GM19395 (cell line): Measurements from ENCODE around the gene PGLYRP3.

ENCODE experiments used
- ATAC-seq: cut with Tn5 transposase; IDR thresholded peaks from one replicate; pipeline ENCODE4 v1.9.1; 2021; ENCODE audit warnings: mild to moderate bottlenecking, moderate library complexity; ENCODE audit not compliant: unreplicated experiment

Gene PGLYRP3, protein sequence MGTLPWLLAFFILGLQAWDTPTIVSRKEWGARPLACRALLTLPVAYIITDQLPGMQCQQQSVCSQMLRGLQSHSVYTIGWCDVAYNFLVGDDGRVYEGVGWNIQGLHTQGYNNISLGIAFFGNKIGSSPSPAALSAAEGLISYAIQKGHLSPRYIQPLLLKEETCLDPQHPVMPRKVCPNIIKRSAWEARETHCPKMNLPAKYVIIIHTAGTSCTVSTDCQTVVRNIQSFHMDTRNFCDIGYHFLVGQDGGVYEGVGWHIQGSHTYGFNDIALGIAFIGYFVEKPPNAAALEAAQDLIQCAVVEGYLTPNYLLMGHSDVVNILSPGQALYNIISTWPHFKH

GRCh38 chr1:153312570-153313186 is at the start of gene PGLYRP3:
PGLYRP3 (minus strand) TSS chr1:153312952; CDS start chr1:153310665, 2,287 bp downstream.
- ATAC-seq = no peak

- no peak for ATAC-seq
Observed at GRCh38 chr1:153362187-153362775, 49.5 kb upstream of the PGLYRP3 start.

GRCh38 chr1:153361480-153362109 is 48.8 kb upstream of the PGLYRP3 start:
- ATAC-seq = no peak

DNA sequence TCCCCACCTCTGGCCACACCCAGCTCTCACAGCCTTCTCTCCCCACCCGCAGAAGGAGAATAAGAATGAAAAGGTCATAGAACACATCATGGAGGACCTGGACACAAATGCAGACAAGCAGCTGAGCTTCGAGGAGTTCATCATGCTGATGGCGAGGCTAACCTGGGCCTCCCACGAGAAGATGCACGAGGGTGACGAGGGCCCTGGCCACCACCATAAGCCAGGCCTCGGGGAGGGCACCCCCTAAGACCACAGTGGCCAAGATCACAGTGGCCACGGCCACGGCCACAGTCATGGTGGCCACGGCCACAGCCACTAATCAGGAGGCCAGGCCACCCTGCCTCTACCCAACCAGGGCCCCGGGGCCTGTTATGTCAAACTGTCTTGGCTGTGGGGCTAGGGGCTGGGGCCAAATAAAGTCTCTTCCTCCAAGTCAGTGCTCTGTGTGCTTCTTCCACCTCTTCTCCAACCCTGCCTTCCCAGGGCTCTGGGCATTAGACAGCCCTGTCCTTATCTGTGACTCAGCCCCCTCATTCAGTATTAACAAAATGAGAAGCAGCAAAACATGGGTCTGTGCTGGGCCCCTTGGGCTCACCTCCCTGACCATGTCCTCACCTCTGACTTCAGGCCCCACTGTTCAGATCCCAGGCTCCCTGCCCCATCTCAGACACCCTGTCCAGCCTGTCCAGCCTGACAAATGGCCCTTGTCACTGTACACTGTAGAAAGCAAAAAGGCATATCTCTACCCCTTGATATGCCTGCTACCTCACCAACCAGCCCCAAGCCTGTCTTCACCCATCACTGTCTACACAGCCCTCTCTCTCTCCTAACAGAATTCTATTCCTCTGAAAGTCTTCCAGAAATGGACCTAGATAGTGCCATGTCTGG is 48.1 kb upstream of the PGLYRP3 start:
- ATAC-seq = no peak

GRCh38 chr1:153360190-153360589 is 47.4 kb upstream of the PGLYRP3 start:
- ATAC-seq = no peak

GRCh38 chr1:153359241-153359640 is 46.5 kb upstream of the PGLYRP3 start:
- ATAC-seq = no peak

DNA sequence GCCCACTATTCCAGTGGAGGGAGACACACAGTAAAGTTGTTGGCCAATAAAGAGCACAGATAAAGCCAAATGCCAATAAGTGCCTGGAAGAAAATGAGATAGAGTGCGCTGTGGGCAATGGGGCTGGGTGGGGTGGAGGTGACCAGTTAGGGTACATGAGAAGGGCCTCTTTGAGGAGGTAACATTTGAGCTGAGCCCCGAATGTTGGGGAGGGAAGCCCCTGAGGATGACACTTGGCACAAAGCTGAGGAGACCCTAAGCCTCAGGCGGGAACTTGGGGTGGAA is 45.9 kb upstream of the PGLYRP3 start:
- ATAC-seq = no peak

DNA sequence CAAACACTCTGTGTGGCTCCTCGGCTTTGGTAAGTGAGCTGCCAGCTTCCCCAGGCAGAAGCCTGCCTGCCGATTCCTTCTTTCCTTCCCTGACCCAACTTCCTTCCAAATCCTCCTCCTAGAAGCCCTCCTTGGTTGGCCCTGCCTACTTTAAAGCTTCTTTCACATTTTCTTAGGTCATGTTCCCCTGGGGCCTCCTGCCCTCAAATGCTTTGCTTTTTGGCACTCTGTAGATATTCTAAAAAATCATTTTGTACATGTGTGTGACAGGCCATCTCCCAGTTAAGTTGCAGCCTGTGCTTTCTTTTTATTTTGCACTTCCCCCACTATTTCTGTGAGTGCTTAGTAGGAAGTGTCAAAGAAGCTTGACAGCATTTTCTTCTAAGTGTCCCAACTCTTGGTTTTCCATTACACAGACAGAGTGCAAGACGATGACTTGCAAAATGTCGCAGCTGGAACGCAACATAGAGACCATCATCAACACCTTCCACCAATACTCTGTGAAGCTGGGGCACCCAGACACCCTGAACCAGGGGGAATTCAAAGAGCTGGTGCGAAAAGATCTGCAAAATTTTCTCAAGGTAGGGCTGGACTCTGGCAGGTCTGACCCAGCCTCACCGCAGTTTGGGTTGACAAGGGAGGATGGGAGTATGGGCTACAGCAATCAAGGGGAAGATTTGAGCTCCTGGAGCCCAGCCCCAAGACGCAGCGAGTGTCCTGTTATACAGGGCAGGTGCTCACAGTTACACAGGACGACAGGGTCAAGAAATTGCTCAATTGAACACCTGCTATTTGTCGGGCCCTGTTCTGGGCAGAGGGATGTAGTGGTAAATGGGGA is 45.3 kb upstream of the PGLYRP3 start, which contains the start of gene S100A9:
Gene S100A9, plus strand, starts transcription at position 2 of the 838 bp plus-strand sequence. Its CDS starts 430 bp downstream, at position 432.
- no peak for ATAC-seq

DNA sequence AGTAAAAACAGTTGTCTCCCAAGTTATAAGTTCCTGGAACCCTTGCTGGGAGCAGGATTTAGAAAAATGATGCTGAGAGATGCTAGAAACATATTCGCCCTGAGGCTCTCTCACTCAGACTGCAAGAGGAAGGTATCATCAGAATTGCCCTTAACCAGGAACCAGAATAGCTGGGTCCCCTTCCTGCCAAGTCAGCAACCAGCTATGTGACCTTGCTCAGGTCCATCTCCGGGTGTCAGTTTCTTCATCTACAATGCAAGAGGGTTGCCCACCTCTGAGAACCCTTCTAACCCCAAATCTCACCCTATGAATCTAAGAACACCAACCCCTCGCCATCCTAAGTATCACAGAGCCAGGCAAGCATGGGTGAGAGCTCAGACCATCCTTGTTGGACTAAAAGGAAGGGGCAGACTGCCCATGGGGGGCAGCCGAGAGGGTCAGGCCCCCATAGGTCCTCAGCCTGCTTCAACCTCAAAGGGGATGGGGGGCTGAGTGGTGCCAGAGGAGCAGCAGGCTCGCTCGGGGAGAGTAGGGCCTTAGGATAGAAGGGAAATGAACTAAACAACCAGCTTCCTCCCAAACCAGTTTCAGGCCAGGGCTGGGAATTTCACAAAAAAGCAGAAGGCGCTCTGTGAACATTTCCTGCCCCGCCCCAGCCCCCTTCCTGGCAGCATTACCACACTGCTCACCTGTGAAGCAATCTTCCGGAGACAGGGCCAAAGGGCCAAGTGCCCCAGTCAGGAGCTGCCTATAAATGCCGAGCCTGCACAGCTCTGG is 44.5 kb upstream of the PGLYRP3 start:
- ATAC-seq = no peak

DNA sequence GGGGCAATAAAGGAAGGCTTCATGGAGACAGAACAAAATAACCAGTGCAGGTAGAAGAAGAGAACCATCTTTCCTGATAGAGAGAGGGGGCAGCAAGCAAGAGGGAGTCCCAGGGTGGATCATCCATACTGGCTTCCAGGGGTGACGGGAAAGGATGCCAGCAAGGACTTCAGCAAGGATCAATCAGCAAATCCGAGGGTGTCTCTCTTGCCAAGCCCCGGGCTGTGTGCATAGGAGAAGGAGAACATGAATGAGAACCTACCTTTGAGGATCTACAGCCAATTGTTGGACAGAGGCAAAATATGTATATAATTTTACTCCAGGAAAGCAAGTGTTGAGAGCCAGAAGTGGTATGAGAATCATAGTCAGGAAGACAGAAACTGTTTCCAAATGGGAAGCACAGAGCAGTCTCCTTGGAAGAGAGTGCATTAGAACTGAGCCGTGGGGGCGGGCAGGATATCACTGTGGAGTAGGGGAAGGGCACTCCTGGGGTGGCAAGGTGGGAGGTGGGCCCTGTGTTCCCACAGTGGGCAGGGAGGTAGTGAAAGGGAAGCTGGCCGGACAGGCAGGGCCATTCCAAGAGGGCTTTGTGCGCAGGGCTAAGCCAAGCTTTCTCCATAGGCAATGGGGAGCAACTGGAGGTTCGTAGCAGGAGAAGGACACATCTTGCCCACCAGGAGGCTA is 43.8 kb upstream of the PGLYRP3 start:
- no peak for ATAC-seq

GRCh38 chr1:153355445-153356071 is 42.8 kb upstream of the PGLYRP3 start:
- no peak for ATAC-seq

DNA sequence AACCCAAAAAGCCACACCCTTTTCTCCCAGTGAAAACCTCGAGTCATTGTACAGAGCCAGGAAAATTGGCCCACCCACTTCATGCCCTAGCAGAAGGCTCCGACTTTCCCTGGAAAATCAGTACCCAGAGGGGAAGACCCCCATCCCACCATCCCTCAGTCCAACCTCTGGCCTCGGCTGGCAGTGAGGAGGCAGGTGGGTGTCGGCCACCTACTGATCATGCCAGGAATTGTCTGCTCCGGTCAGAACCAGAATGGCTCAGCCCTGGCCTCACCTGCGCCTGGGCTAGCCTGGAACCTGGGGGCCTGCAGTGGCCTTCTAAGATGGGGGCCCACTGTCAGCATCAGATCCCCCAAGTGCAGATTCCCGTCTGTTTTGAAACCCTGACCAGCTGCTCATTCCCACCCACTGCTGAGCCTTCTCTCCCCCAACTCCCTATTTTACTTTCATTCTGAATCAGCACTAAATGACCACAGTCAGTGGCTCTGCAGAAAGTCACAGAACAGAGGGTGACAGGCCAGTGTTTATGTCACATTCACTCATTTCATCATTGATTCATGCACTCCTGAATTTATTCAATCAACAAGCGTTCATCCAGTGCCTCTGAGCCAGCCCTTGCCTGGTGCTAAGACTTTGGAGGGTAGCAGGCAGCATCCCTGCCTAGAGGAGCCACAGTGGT is 41.9 kb upstream of the PGLYRP3 start:
- ATAC-seq = no peak

- no peak for ATAC-seq
Observed at GRCh38 chr1:153353226-153353947, 40.6 kb upstream of the PGLYRP3 start.

DNA sequence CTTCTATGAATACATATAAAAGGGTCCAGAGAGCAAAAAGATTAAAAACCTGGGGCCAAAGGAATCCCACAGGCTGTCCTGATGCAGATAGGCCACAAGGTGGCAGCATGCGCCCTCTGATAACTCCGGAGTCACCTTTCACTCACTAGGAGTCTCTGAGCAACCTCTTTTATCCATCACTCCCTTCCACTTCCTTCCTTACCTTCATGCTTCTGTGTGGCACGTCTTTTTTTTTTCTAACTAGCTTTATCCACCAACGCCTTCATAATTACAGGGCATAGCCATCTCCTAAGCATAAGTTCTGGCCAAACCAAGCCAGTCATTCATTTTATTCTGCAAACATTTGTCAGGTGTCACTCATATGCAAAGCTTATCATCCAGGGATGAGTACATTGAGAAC is 39.8 kb upstream of the PGLYRP3 start:
- no peak for ATAC-seq

DNA sequence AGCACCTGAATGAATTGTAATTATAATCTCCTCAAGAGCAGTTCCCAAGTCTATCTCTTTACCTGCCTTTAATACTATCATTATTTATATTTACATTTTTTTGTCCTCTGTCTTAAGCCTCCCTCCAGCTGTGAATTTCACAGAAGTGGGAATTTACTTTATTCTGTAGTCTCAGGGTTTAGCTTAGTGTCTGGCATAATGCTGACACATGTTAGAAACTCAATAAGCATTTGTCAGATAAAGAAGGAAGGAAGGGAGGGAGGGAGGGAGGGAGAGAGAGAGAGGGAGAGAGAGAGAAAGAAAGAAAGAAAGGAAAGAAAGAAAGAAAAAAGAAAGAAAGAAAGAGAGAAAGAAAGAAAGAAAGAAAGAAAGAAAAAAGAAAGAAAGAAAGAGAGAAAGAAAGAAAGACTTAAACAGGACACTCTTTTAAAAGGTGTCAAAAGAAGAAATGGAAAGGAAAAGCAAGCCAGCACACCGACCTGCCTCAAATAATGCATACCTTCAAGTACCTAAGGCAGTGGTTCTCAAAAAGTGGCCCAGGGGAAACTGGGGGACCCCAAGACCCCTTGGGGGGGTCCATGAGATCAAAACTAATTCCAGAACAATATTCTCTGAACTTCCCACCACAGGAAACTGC is 37.7 kb upstream of the PGLYRP3 start:
- ATAC-seq = no peak
